A549 (cell line): ENCODE data around the gene METTL5. TPM values are rescaled to one million over a fixed set of nuclear protein-coding genes. Genes with fewer than 3 reads are reported as not detected.

Source experiments
- ATAC-seq, 2 experiments: fragments of 200-7000 bp in 1 of 2; fragments of >200 bp in 1 of 2; cut with Nextera tagmentation in 1 of 2; cut with Tn5 transposase in 1 of 2; 3 replicates each; pipeline versions ENCODE4 v1.8.0 to v1.9.1; 2018 to 2020; ENCODE audit warnings: mild to moderate bottlenecking in 1 of 2, moderate library complexity in 1 of 2
- CTCF ChIA-PET: fragments of 300-600 bp; sonication (Branson Sonifier 250); formaldehyde crosslinking; extraction: SDS; loops from one replicate; lab custom pipeline; 2021; ENCODE audit warnings: antibody characterized with exemption, inconsistent platforms; lab: Yijun Ruan, JAX
- POLR2A ChIA-PET: fragments of 350-600 bp; formaldehyde crosslinking; extraction: SDS; loops from one replicate; lab custom pipeline; 2021; ENCODE audit warnings: antibody characterized with exemption, inconsistent platforms; lab: Yijun Ruan, JAX
- DNase-seq, 2 experiments: peaks; one replicate each; pipeline versions ENCODE4 v3.0.0 to v3.0.0-alpha.2; 2011 to 2016; ENCODE audit warnings: low read depth in 1 of 2, low spot score in 1 of 2
- FAIRE-seq: peaks from 2 replicates; lab custom pipeline; 2011; peaks lifted over from hg19 to GRCh38; lab: Jason Lieb, UNC
- H3K27ac ChIP-seq, 2 experiments: fragments of >200 bp; sonication (Bioruptor Twin); formaldehyde crosslinking; 3 replicates each; pipeline ENCODE4 v1.5.1; 2016 to 2017
- H3K4me1 ChIP-seq: fragments of >200 bp; sonication (Bioruptor Twin); formaldehyde crosslinking; 3 replicates; pipeline ENCODE4 v1.6.1; 2016
- H3K4me2 ChIP-seq: fragments of >200 bp; sonication (Bioruptor Twin); formaldehyde crosslinking; 3 replicates; pipeline ENCODE4 v1.6.1; 2016
- H3K4me3 ChIP-seq: fragments of >200 bp; sonication (Bioruptor Twin); formaldehyde crosslinking; 3 replicates; pipeline ENCODE4 v1.5.1; 2016
- H3K9me3 ChIP-seq: fragments of >200 bp; sonication (Bioruptor Twin); formaldehyde crosslinking; 3 replicates; pipeline ENCODE4 v1.6.1; 2016
- ATOH8 ChIP-seq: fragments of 250-450 bp; sonication (Bioruptor Pico); IDR thresholded peaks from 2 replicates; pipeline ENCODE4 v1.5.0; 2020; ENCODE audit warnings: low read depth, mild to moderate bottlenecking, moderate library complexity
- BHLHE40 ChIP-seq: IDR thresholded peaks from 2 replicates; pipeline ENCODE4 v1.6.1; 2012; ENCODE audit warnings: low read depth, low read length, inconsistent platforms
- CEBPB ChIP-seq, 2 experiments: fragments of >200 bp in 1 of 2; sonication (Bioruptor Twin) in 1 of 2; formaldehyde crosslinking in 1 of 2; IDR thresholded peaks; 2 replicates each; pipeline ENCODE4 v1.6.1; 2012 to 2016
- CHD2 ChIP-seq: fragments of 150-350 bp; IDR thresholded peaks from 2 replicates; pipeline ENCODE4 v1.6.1; 2014; ENCODE audit warnings: low read length; ENCODE audit not compliant: partially characterized antibody
- E2F6 ChIP-seq: IDR thresholded peaks from 2 replicates; pipeline ENCODE4 v1.6.1; 2012; ENCODE audit warnings: low read depth, borderline replicate concordance
- EP300 ChIP-seq, 2 experiments: fragments of >200 bp; sonication (Bioruptor Twin); formaldehyde crosslinking; IDR thresholded peaks; 2 replicates in 1 of 2; 3 replicates in 1 of 2; pipeline ENCODE4 v1.6.1; 2016 to 2017
- FOXS1 ChIP-seq: fragments of 250-450 bp; sonication (Bioruptor Pico); IDR thresholded peaks from 2 replicates; pipeline ENCODE4 v1.5.0; 2020; ENCODE audit warnings: mild to moderate bottlenecking, moderate library complexity
- GATA3 ChIP-seq: IDR thresholded peaks from 2 replicates; pipeline ENCODE4 v1.6.1; 2012; ENCODE audit warnings: borderline replicate concordance
- HEYL ChIP-seq: fragments of 250-450 bp; sonication (Bioruptor Pico); IDR thresholded peaks from 2 replicates; pipeline ENCODE4 v1.8.0; 2021; ENCODE audit warnings: mild to moderate bottlenecking, moderate library complexity
- HMGXB4 ChIP-seq: fragments of 250-450 bp; sonication (Bioruptor Pico); IDR thresholded peaks from 2 replicates; pipeline ENCODE4 v1.5.0; 2021; ENCODE audit warnings: mild to moderate bottlenecking, moderate library complexity, borderline replicate concordance
- HOXA7 ChIP-seq: fragments of 250-450 bp; sonication (Bioruptor Pico); IDR thresholded peaks from 2 replicates; pipeline ENCODE4 v1.5.0; 2020; ENCODE audit warnings: mild to moderate bottlenecking, moderate library complexity
- MAFK ChIP-seq: fragments of 450-650 bp; IDR thresholded peaks from 2 replicates; pipeline ENCODE4 v1.6.1; 2014; ENCODE audit not compliant: partially characterized antibody
- MYC ChIP-seq: IDR thresholded peaks from 2 replicates; pipeline ENCODE4 v1.6.1; 2012; ENCODE audit warnings: mild to moderate bottlenecking, inconsistent platforms, low read length, improper control_type of control experiment, borderline replicate concordance
- NPAS2 ChIP-seq: fragments of 250-450 bp; sonication (Bioruptor Pico); IDR thresholded peaks from 2 replicates; pipeline ENCODE4 v1.8.0; 2022; ENCODE audit warnings: mild to moderate bottlenecking, moderate library complexity, borderline replicate concordance
- NR3C1 ChIP-seq: fragments of >200 bp; sonication (Bioruptor Twin); formaldehyde crosslinking; IDR thresholded peaks from 3 replicates; pipeline ENCODE4 v1.6.1; 2017
- PHF8 ChIP-seq: fragments of 200-600 bp; sonication (generic); IDR thresholded peaks from 2 replicates; pipeline ENCODE4 v1.6.1; 2016; ENCODE audit warnings: low read depth, mild to moderate bottlenecking, antibody characterized with exemption, moderate library complexity, borderline replicate concordance
- POLR2A ChIP-seq: IDR thresholded peaks from 2 replicates; pipeline ENCODE4 v1.6.1; 2012; ENCODE audit warnings: mild to moderate bottlenecking, low read length
- RAD21 ChIP-seq, 2 experiments: fragments of >200 bp in 1 of 2; sonication (Bioruptor Twin) in 1 of 2; formaldehyde crosslinking in 1 of 2; IDR thresholded peaks in 1 of 2; conservative IDR thresholded peaks in 1 of 2; 2 replicates in 1 of 2; 3 replicates in 1 of 2; pipeline ENCODE4 v1.6.1; 2012 to 2018; ENCODE audit warnings: inconsistent platforms in 1 of 2
- RCOR1 ChIP-seq: fragments of 150-350 bp; IDR thresholded peaks from 2 replicates; pipeline ENCODE4 v1.6.1; 2014; ENCODE audit warnings: antibody characterized with exemption, low read length, low read depth
- REST ChIP-seq: fragments of 200-600 bp; sonication (generic); IDR thresholded peaks from 2 replicates; pipeline ENCODE4 v1.6.1; 2016; ENCODE audit warnings: antibody characterized with exemption, mild to moderate bottlenecking, moderate library complexity
- RFX5 ChIP-seq: fragments of 450-650 bp; IDR thresholded peaks from 2 replicates; pipeline ENCODE4 v1.7.1; 2014; ENCODE audit warnings: antibody characterized with exemption, mild to moderate bottlenecking, moderate library complexity
- SREBF2 ChIP-seq: fragments of 450-650 bp; IDR thresholded peaks from 2 replicates; pipeline ENCODE4 v1.6.1; 2014; ENCODE audit warnings: mild to moderate bottlenecking, moderate library complexity
- TFCP2L1 ChIP-seq: fragments of 250-450 bp; sonication (Bioruptor Pico); IDR thresholded peaks from 2 replicates; pipeline ENCODE4 v1.5.0; 2021; ENCODE audit warnings: mild to moderate bottlenecking
- TP53 ChIP-seq: fragments of 250-450 bp; sonication (Bioruptor Pico); IDR thresholded peaks from 2 replicates; pipeline ENCODE4 v1.5.0; 2021; ENCODE audit warnings: mild to moderate bottlenecking, moderate library complexity
- ZFP36 ChIP-seq: fragments of 450-650 bp; IDR thresholded peaks from 2 replicates; pipeline ENCODE4 v1.6.1; 2014; ENCODE audit warnings: borderline replicate concordance; ENCODE audit not compliant: partially characterized antibody
- ZNF302 ChIP-seq: fragments of 250-450 bp; sonication (Bioruptor Pico); IDR thresholded peaks from 2 replicates; pipeline ENCODE4 v1.9.0; 2021; ENCODE audit warnings: inconsistent platforms, mild to moderate bottlenecking, moderate library complexity
- WGBS: methylation state at CpG from one replicate; pipeline ENCODE4 v1.1.6; 2017; ENCODE audit errors: missing lambda C conversion rate; 5-methylcytosine and 5-hydroxymethylcytosine counted together
- polyA plus RNA-seq, 4 experiments: library from polyadenylated mRNA; depleted of rRNA in 3 of 4; stranded (reverse); fragments of >200 nt; fragmentation: RNase III in 1 of 4; extraction: RNeasy Plus Mini Kit Qiagen cat#74134 plus additional on column Dnase treatment in 1 of 4; gene quantifications; 2 replicates in 3 of 4; 3 replicates in 1 of 4; pipeline ENCODE4 v1.2.3, GENCODE V29; 2011 to 2017
- TF ChIP-seq, protein P1 (sequence below): fragments of >200 bp; sonication (Bioruptor Twin); formaldehyde crosslinking; IDR thresholded peaks from 3 replicates; pipeline ENCODE4 v1.5.1; 2016
- TF ChIP-seq, protein P2 (sequence below): IDR thresholded peaks from 2 replicates; pipeline ENCODE4 v1.6.1; 2012
- TF ChIP-seq, protein P3 (sequence below): IDR thresholded peaks from 2 replicates; pipeline ENCODE4 v1.6.1; 2012

Gene METTL5
- polyA plus RNA-seq, 2 of the 4 experiments (the other 2 are of a cell fraction): 86.9 to 97.6 TPM

GRCh38 chr2:169775765-169776164 lies 48.9 kb downstream of the METTL5 start:
- no peak overlapping the region for H3K4me3 ChIP-seq
- ChIA-PET CTCF (no interaction called here), POLR2A (no interaction called here)
- 44% methylated on average over 2 of the region's 2 CpGs for WGBS
- H3K4me1 ChIP-seq: no peaks in the 10 kb centered on the region
- ATAC-seq (no peak; a peak in 2 of 6 replicates), DNase-seq (no peak), FAIRE-seq (no peak)
- no peak overlapping the region for H3K27ac ChIP-seq
- TF ChIP-seq FOXS1 (CRISPR knock-in tag) (no peak), MAFK (no peak), HOXA7 (no peak), ZNF302 (CRISPR knock-in tag) (no peak), GATA3 (no peak), MYC (no peak), ATOH8 (CRISPR knock-in tag) (no peak), TP53 (CRISPR knock-in tag) (no peak), HEYL (no peak), EP300 (IDR thresholded peaks at IDR 0.05) (no peak), TFCP2L1 (CRISPR knock-in tag) (no peak), REST (no peak), ZFP36 (no peak), E2F6 (no peak), SREBF2 (no peak), RFX5 (no peak), BHLHE40 (no peak)
- TF ChIP-seq, protein P1, sequence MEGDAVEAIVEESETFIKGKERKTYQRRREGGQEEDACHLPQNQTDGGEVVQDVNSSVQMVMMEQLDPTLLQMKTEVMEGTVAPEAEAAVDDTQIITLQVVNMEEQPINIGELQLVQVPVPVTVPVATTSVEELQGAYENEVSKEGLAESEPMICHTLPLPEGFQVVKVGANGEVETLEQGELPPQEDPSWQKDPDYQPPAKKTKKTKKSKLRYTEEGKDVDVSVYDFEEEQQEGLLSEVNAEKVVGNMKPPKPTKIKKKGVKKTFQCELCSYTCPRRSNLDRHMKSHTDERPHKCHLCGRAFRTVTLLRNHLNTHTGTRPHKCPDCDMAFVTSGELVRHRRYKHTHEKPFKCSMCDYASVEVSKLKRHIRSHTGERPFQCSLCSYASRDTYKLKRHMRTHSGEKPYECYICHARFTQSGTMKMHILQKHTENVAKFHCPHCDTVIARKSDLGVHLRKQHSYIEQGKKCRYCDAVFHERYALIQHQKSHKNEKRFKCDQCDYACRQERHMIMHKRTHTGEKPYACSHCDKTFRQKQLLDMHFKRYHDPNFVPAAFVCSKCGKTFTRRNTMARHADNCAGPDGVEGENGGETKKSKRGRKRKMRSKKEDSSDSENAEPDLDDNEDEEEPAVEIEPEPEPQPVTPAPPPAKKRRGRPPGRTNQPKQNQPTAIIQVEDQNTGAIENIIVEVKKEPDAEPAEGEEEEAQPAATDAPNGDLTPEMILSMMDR: no peak
- TF ChIP-seq, protein P2, sequence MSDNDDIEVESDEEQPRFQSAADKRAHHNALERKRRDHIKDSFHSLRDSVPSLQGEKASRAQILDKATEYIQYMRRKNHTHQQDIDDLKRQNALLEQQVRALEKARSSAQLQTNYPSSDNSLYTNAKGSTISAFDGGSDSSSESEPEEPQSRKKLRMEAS: no peak
- TF ChIP-seq, protein P3, sequence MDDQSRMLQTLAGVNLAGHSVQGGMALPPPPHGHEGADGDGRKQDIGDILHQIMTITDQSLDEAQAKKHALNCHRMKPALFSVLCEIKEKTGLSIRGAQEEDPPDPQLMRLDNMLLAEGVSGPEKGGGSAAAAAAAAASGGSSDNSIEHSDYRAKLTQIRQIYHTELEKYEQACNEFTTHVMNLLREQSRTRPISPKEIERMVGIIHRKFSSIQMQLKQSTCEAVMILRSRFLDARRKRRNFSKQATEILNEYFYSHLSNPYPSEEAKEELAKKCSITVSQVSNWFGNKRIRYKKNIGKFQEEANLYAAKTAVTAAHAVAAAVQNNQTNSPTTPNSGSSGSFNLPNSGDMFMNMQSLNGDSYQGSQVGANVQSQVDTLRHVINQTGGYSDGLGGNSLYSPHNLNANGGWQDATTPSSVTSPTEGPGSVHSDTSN: no peak
- H3K9me3 ChIP-seq: no peaks in the 10 kb centered on the region
- no peak overlapping the region for H3K4me2 ChIP-seq

- H3K4me3 ChIP-seq: no peak overlapping the region
- H3K9me3 ChIP-seq: no peaks in the 10 kb centered on the region
- H3K4me2 ChIP-seq: no peak overlapping the region
- DNase-seq (no peak), FAIRE-seq (no peak), ATAC-seq (no peak)
- H3K4me1 ChIP-seq: no peaks in the 10 kb centered on the region
- ChIA-PET POLR2A (no interaction called here), CTCF (no interaction called here)
- no peak for TF ChIP-seq MYC
- no peak for TF ChIP-seq HMGXB4 (CRISPR knock-in tag)
- no peak for TF ChIP-seq BHLHE40
- TF ChIP-seq RAD21 (conservative IDR thresholded peaks at IDR 0.05 in 1 of 2, IDR thresholded peaks at IDR 0.05 in 1 of 2): no peak
- no peak for TF ChIP-seq PHF8
- TF ChIP-seq CHD2: no peak
- no peak for TF ChIP-seq CEBPB (IDR thresholded peaks at IDR 0.05)
- no peak for TF ChIP-seq POLR2A
- no peak for TF ChIP-seq RCOR1
- no peak for TF ChIP-seq ZNF302 (CRISPR knock-in tag)
- no peak for TF ChIP-seq HEYL
- TF ChIP-seq ZFP36: no peak
- no peak for TF ChIP-seq NPAS2
- TF ChIP-seq SREBF2: no peak
- no peak for TF ChIP-seq NR3C1
- WGBS: 62% methylated on average over 3 of the region's 3 CpGs
- H3K27ac ChIP-seq: no peak overlapping the region
Observed at GRCh38 chr2:169775354-169775753, 49.4 kb downstream of the METTL5 start.
